Stimulated activated CD4-positive, alpha-beta T cell treated with anti-CD3 and anti-CD28 coated beads, TNF-alpha, amount 100 ng/mL, for 4 hours (primary cell): Measurements from ENCODE around the gene HDAC4.

Source experiments
- DNase-seq, 3 experiments: peaks; one replicate each; pipeline ENCODE4 v3.0.0-alpha.2; 2020; ENCODE audit warnings: low read depth in 3 of 3

HDAC4 gene

DNA sequence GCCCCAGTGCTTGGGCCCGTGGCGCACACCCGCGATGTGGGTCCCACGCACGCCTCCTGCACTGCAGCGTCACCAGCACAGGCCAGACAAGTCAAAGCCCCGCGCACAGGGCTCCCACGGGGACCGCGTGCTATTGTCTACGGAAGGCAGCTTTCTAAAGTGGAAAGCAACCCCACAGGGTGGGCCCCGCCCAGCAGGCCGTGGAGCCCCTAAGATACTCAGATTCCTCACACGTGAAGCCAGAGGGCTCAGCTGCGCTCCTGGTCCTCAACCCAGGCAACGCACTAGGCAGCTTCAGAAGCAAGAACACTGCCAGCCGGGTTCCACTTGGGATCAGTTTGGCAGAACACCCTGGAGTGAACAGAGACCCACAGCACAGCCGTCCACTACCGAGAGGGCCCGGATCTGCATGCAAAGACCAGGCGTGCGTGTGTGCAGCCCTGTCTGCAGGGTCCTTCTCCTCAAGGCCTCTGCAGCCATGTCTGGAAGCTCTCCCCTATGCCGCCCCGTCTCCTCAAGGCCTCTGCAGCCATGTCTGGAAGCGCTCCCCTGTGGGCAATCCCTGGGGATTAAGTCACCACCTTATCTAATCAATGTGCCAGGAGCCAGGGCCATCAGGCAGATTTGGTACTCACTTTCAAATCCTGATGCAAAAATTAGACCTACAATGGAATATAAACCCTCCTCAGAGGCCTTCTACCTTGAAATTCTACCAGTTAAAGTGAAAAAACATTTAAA lies 231.3 kb downstream of the HDAC4 start:
- no peak for DNase-seq

DNA sequence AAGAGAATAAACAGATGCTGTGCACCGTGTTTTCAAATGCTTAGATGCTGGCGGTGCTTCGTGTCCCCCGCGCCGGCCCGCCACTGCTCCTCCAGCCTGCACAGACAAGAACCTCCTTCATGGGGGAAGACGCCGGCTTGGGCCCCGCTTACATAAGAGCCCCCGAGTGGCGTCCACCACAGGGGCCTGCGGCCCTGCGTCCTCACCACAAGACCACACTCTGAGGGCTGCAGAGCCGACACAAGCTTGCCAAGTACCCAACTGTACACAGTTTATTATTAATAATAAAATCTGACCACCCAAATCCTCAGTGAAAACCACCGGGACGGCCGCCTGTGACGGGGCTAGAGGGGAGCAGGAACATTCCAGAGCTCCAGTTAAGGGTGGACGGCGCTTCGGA lies 232.2 kb downstream of the HDAC4 start:
- DNase-seq: no peak

DNA sequence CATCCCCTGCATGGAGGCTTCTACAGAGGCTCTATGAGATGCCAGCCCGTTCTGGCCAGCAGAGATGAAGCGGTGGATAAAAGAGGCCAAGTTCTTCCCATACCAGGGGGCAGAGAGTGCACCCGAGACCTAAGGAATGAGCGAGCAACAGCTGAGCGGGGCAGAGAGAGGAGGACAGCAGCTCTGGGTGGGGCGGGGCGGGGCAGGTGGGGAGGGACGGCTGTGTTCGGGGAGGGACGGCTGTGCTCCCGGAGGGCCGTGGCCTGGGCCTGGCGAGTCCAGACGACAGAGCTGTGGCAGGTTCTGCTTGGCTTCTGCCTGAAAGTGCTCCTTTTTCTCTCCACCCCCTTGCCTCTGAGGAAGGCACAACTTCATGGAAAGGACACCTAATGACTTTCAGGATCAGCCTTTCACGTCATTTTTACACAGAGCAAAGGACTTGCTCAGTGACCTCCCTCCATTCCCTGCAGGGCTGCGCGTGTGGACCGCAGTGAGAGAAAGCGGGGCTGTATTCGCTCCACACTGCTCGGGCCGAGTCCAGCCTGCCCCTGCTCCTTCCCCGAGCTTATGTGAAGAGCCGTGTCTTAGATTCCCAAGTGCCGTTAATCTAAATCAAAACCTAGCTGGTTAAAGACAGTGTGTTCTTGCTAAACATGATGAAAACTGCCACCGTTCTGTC lies 232.9 kb downstream of the HDAC4 start:
- DNase-seq: no peak

DNA sequence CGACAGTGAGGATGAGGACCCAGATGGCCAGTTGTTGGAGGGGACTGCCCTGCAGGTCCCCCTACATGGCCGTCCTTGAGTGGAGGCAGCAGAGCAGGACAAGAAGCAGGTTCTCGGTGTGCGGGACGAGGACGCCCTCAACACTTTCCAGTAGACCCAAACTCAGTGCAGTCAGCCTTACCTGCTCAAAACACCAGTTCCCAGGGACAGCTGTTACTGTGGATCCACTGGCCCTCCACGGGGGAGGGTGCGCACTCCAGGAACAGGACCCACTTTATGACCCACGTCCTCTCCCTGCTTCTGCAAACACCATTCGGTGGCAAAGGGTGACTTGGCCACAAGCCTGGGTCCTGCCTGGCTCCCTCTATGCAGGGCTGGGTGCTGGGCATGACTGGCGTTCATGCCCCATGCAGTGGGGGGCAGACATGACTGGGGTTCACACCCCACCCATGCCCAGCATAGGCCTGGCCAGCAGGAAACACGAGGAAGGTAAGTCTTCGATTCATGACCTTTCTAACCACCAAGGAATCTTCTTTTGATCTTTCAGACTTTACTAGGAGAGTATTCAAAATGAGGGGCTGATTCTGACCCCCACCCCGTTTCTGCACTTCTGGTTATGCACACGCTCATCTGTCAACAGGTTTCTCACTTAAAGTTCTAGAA lies 233.7 kb downstream of the HDAC4 start:
- DNase-seq: no peak

DNA sequence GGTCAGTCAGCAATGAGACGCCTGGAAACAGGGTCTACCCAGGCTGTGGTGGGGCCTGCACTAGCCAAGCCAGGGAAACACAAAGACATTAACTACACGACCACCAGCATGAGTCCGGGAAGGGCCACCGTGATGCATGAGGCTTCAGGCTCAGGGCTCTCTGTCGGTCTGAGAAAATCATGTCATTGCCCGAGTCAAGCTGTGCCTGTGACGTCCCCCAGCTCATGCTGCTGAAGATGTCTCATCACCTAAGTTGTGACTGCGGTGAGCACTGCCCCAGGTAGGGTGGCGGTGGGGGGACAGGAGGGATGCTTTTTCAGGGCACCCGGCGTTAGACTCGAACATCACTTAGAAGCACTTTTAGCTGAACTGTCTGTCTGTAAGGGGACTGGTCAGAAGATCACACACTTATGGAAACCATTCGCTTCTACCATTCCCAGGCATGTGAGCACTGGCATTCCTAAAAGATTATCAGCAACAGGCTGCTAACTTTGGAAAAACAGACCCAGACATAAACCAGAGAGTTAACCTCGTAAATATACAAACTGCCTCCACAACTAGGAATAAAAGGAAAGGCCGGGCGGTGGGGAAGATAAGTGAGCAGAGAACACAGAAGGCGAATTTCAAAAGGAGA lies 234.5 kb downstream of the HDAC4 start:
- no peak for DNase-seq

DNA sequence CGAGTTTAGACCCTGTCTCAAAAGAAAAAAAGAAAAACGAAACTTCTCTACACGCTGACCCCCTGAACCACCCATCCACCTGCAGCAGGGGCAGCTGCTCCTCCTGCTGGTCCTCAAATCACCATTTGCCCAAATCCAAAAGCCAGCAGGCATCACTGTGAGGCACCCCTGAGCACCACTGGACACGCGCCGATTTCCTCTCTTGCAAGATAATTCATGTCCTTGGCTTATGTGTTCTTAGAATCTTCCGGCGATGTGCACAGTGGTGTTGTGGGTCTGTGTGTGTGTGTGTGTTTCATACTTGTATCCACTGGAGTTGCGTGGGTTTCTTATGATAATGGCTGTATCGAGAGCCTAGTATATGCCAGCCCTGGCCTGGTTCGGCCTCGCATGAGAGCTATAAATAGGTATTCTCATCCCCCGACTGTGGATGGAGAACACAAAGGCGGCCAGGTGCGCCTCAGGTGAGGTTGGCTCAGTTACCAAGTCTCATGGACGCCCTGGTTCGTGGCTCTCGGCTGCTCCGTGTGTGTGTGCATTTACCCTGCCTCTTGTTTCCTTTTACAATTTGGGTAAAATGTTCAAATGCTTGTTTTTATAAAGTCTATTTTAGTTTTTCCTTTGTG lies 235.5 kb downstream of the HDAC4 start:
- DNase-seq: no peak

DNA sequence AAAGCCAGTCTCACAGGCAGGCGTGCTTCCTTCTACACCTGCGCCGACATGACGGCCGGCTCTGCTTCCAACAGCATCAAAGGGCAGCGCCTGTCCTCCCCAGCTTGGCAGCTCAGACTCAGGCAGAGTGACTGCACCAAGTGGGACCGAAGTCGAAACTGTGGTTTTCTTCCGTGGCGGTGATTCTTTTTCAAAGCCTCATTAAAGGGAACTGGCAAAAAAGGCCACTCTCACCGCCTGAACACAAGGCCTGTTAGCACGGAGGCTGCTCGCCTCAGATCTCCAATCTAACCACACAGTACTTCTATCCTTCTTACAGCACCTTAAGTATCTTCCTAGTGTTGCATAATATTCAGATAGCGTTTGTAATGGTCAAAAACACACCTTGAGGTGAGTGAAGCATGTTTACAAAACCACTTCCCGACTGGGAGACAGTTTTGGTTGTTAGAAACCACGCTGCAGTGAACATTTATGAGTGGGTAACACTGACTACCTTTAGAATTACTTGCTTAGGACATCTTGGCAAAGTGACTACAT lies 236.4 kb downstream of the HDAC4 start:
- DNase-seq: no peak

DNA sequence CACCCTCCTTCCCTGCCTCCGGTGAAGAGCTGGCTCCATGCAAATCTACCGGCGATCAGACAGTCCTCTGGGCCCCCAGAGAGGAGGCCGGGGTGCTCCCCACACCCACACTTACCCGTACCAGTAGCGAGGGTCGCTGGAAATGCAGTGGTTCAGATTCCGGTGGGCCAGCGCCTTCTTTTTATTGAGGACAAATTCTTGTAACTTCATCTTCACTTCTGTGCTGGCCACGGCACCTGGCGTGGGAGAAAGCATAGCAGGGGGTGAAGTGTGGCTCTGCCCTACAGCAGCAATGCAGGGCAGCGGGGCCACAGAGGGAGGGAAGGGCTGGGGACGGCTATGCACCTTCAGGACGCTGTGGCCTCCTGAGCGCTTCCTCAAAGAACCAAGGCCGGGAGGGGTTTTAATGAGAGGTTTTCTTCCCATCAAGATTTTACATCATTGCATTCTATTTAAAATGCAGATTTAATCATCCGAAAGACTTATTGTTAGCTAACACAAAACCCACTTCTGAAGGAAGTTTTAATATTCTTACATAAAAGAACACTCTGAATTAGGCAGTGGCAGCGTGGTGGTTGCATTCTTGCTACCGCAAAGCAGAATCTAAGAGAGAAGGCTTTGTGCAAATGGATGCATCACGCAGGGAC lies 237.0 kb downstream of the HDAC4 start:
- DNase-seq: no peak

DNA sequence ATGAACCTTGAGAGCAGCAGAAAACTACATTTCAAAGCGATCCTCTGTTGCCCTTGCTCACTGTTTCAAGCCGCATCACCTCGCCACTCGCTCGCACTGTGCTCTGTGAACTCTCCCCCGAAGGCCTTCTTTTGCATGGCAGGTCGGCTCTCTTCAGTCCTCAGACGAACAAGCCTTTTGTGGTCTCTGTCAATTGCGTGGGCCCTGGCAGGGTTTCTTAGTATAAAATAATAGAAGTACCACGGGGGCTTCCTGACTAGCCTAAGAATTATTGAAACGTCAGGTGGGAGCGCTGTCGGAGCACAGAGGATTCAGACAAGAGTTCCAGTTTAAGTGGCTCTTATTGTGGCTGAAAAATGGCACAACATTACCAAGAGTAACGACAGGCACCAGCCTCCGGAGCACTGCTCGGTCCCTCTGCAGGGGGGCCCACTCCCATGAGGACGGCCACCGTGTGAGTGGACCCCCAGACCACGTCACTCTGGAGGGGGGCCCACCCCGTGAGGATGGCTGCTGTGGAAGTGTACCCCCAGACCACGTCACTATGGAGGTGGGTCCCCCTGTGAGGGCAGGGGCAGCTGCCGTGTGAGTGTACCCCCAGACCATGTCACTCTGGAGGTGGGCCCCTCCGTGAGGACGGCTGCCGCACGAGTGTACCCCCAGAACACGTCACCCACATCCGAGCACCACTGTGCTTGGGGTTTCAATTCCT lies 237.7 kb downstream of the HDAC4 start:
- DNase-seq: no peak

DNA sequence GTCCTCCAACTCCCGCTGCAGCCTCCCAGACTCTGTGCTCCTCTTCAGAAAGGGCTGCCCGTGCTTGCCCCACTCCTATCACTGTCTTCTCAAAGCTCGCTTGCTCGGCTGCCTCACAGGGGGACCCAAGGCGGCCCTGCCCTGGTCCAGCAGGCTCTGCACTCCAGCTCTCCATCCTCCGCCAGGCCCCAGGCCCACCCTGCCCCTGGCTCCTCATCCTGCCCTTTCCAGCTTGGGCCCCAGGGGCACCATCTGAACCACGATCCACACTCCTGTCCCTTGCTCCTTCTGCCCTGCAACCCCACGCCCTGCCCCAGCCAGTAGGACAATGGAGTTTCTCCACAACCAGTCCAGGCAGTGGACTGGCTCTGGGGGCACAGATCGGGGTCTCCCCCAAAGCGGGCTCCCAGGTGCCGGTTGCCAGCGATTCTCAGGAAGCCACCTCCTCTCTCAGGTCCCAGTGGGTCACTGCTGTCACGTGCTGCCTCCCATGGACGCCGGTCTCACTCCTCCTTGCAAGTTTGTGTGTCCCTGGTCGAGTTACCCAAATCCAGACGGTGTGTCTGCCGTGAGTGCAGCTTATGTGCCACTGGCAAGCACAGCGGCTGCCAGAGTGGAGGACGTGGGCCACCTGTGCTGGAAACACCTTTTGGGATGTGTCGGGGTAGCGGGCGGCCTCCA lies 238.5 kb downstream of the HDAC4 start:
- DNase-seq: no peak

DNA sequence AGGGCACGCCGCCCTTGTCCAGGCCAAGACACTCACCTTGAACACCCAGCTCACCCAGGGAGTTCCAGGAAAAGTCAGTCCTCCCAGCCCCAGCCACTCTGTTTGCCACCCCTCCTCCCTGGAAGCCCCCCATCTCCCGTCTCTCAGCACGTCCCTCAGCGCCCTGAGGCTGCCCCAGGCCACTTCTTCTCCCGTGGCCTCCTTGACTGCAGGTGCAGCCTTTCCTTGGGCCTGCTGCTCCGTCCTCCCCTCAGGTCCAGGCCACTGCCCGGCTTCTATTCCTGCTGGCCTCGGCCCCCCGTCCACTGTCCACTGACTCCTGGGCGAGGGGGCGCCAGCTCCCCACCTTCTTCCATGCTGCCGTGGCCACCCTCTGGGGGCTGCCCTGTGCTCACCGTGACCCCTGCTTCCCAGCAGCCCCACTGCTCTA lies 239.1 kb downstream of the HDAC4 start:
- no peak for DNase-seq

DNA sequence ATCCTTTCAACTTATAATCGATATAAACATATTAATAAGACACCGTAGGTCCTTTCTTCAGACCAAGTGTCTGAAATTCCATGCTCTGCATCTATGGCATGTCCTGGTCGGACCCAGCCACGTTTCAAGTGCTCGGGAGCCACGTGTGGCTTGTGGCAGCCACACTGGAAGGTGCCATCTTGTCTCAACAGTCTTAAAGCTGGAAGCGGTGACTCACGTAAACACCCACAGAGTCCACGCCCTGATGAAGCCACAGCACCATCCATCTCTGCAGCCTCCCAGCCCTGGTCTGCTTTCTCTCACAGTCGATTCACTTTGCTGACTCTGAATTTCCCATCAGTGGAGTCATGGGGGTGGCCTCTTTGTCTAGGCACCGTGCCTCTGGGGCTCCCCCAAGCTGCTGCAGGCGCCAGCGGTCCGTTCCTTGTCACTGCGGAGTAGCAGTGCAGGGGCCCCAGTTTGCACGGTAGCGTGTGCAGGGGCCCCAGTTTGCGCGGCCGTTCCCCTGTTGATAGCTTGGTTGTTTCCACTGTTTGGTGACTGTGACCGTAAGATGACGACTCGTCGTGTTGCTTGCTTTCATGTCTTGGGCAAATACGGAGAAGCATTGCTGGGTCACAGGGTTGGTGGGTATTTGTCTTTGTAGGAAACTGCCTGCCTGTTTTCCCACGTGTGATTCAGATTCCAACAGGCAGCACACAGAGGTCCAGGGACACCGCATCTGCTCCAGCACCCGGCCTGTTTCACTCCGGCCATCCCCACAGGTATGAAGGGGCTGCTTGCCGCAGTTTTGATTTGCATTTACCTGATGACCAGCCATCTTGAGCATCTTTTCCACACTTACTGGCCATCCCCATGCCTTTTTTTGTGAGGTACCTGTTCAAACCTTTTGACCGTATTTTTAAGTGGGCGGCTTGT lies 240.3 kb downstream of the HDAC4 start:
- no peak for DNase-seq

DNA sequence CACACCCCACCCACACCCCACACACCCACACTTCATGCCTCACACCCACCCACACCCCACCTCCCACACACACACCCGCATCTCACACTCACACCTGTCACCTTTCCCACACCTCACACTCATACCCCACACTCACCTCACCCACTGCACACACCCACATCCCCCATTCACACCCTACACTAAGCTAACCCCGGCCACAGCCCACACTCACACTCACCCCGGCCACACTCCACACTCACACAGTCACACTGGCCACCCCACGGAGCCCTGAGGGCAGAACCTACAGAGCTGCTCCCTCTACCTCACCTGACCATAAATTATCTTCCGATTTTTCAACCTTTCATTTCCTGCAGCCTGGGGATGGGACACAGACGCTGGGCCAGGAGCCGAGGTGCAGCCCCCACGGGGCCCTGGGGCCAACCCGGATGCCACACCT lies 241.3 kb downstream of the HDAC4 start:
- DNase-seq: no peak

DNA sequence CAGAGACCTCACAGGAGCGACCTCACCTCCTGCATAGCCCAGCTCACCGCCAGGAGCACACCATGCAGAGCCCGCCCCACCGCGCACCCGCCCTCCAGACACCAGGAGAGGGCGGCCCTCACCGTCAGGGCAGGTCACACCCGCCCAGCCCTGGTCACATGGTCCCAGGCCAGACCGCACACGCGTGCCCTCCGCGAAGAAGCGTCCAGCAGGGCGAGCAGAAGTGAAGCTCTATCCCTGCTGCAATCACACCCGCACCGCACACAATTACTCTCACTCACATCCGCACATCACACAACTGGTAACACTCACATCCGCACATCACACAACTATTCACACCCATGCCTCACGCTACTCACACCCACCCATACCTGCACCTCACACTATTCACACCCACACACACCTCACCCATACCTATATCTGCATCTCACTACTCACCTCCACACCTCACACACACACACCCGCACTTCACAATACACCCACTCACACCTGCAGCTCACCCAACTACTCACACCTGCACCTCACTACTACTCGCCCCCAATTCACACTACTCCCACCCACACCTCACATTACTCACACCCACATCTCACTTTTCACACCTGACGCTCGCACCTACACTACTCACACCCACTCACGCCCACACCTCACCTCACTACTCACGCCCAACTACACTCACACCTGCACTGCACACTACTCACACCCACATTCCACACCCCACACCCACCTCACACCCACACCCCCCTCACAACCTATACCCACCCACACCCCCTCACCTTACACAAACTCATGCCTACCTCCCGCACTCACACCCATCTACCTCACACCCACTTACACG lies 242.0 kb downstream of the HDAC4 start:
- no peak for DNase-seq

DNA sequence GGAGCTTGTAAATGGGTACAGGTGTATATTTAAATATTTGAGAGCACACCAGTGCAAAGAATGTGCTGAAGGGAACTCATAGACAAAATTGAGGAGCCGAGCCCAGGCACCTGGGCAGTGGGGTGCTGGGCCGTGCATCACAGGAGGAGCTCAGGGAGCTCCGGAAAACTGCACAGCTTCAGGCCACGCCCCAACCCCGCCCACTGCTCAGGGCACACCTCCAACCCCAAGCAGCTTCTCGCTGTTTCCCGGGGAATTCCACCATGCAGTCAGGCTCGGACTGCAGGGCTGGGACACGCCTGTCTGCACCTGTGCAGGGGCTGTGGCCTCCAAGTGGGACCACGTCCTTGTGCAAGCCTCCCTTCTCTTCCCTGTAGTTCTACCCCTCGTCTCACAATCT lies 243.0 kb downstream of the HDAC4 start:
- no peak for DNase-seq

DNA sequence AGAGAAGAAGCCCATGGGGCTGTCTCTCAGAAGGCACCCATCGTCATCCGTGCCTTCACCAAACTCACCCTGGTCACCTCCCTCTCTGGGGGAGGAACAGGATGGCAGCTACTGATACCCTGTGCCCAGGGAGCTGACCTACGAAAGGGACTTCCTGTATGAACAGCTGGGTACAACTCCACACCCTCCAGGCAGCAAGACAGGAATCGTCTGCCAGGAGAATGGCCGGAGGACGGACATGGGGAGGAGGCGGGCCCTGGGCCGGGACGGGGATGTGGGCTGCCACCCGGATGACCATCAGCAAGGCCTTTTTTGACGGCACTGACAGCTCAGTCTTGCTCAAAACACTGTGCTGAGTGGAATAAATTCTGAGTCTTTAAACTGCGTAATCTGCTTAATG lies 243.6 kb downstream of the HDAC4 start:
- DNase-seq: no peak

DNA sequence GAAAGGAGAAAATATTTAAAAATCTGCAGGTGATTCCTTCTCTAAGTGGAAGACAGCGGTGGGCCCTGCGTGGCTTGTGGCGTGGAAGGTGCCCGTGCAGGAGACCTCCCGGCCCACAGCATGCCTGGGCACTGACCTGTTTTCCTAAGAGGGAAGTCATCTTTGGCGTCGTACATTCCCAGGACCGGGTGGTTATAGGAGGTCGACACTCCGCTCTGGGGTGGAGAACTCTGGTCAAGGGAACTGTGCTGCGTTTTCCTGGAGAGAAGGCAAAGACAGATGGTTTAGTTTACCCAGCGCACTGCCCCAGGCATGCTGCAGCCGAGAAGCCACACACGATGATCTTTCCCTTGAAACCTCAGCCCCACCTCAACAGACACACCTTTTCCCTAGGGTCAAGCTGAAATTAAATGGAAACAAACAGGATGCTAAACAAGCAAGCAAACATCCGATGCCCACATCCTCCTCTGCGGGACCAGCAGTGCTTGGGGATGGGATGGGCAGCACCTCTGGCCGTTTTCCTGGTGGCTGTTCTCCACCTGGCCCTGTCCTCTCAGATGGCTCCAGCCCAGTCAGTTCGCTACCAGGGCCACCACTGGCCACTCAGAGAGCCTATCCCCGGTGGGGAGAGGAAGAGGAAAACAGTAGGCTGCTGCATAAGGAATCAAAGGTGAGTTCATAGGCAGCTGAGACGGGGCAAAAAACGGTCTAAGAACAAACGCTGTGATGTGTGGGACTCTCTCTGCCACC lies 244.1 kb downstream of the HDAC4 start:
- DNase-seq: no peak
